GM12864 (cell line): ENCODE data around the gene PLEKHA7.
A peak's percentile ranks its signal among the peaks of the same experiment; 100 is the strongest.

ENCODE experiments used
- DNase-seq: peaks from one replicate; pipeline ENCODE4 v3.0.0-alpha.2; 2011; ENCODE audit warnings: low read depth
- H3K4me3 ChIP-seq: 2 replicates; pipeline ENCODE4 v1.5.1; 2011; ENCODE audit warnings: mild to moderate bottlenecking, low read depth, low read length, control low read depth
- CTCF ChIP-seq: IDR thresholded peaks from 2 replicates; pipeline ENCODE4 v1.5.1; 2011; ENCODE audit warnings: low read depth, mild to moderate bottlenecking, moderate library complexity, low read length, control low read depth, inconsistent platforms; ENCODE audit errors: missing control alignments

Gene PLEKHA7

DNA sequence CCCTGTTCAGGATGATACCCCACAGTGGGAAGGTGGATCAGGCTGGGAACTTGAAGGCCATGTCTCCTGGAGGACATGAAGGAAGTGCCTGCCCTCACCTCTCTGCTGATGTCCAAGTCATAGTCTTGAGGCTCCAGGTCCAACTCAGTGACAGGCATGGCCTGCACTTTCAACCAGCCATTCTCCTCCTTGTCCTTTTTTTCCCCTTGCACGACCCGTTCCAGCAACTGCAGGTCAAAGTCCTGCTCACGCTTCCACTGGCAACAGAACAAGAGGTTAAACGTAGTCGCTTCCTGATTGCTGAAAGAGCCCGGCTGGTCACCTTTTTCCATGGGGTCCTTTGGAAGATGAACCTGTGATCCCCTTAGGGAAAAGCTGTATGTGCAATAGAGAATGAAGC, 228.1 kb downstream of the PLEKHA7 start:
- no peak for TF ChIP-seq CTCF
- DNase-seq = no peak
- H3K4me3 ChIP-seq = no peak overlapping the region

DNA sequence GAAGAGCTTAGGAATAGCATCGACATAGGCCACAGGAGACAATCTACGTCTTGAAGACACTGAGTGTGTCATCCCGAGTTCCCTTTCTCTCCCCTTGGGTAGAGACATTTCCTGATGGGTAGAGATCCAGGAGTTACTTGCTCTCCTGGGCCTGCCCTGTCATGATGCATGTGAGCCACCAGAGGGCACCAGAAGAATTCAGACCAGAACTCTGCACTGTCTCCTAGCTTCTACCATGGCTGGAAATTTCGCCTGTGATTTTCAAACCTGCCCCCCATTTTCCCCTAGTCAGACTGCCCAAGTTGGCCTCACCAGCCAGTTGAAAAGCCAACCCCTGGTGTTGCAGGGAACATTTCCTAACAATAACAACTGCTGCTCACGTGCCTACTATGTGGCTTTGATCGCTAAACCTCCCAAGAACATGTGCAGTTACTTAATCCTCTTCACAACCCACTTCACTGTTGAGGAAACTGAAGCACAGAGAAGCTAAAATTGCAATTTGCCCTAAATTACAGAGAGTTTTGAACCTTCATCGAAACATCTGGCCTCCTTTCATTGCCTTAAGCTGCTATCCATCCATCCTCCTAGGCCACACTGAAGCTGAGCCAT, 228.6 kb downstream of the PLEKHA7 start:
- peak; percentile 24 for DNase-seq
- no peak overlapping the region for H3K4me3 ChIP-seq
- peak; percentile 92 for TF ChIP-seq CTCF

- no peak for TF ChIP-seq CTCF
- no peak overlapping the region for H3K4me3 ChIP-seq
- DNase-seq = no peak
Observed at GRCh38 chr11:16784666-16785065, 229.5 kb downstream of the PLEKHA7 start.

DNA sequence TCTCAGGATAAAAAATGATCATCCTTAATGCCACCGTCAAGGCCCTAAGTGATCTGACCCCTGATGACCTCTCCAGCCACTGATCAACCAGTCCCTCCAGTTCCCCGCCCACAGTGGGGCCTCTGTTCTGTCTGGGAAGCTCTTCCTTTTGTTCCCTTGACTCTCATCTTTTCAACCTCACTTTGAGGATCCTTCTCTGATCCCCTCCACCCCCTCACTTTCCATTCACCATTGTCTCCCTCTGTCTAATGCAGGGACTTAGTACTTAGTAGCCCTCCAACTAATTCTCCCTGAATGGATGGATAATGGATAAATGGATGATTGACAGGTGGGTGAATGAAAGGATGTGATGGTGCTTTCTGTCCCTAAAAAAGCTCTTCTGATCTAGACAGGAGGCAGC, 230.1 kb downstream of the PLEKHA7 start:
- no peak for DNase-seq
- TF ChIP-seq CTCF = no peak
- no peak overlapping the region for H3K4me3 ChIP-seq

DNA sequence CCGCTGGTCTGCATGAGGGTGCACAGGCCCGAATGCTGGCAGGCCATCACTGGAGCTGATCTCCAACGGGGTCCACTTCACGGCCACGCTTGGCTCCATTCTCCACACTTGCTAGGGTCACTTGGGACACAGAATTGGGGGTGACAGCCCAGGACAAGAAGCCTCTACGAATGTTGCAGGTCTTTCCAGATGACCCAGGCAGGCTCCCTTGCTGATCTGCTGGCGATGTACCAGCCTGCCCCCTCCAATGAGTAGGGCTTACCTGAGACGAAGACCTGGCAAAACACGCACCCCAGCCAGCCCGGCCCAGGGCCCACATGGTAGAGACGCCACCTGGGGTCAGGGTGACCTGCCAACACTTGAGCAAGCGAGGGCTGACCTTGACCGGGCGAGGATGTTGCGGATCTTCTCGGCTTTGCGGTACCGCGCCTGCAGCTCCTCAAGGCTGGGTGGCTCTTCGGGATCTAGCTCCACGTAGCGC, 230.9 kb downstream of the PLEKHA7 start:
- DNase-seq = no peak
- TF ChIP-seq CTCF = no peak
- H3K4me3 ChIP-seq = no peak overlapping the region

GRCh38 chr11:16781936-16782919, 232.0 kb downstream of the PLEKHA7 start:
- DNase-seq = no peak
- no peak overlapping the region for H3K4me3 ChIP-seq
- TF ChIP-seq CTCF = no peak
